Right lobe of liver (tissue), 4 donors: ENCODE measurements around the gene DLEC1.

Experiments used
- CTCF ChIP-seq, 4 donors: fragments of 200-600 bp in 3 of 4; fragments of 450-650 bp in 1 of 4; IDR thresholded peaks; one replicate each; pipeline versions ENCODE4 v1.5.1 to v1.8.0; 2016 to 2022; ENCODE audit warnings: antibody characterized with exemption in 4 of 4, mild to moderate bottlenecking in 2 of 4
- POLR2A ChIP-seq: fragments of 450-650 bp; IDR thresholded peaks from one replicate; pipeline ENCODE4 v1.6.1; 2017; ENCODE audit warnings: antibody characterized with exemption, mild to moderate bottlenecking
- donor health status: DM: no; HTN: no; CAD: no.
- donor health status: DM: no; HTN: no; CAD: no.
- donor health status: DM: no; HTN: yes; CAD: no.

DNA sequence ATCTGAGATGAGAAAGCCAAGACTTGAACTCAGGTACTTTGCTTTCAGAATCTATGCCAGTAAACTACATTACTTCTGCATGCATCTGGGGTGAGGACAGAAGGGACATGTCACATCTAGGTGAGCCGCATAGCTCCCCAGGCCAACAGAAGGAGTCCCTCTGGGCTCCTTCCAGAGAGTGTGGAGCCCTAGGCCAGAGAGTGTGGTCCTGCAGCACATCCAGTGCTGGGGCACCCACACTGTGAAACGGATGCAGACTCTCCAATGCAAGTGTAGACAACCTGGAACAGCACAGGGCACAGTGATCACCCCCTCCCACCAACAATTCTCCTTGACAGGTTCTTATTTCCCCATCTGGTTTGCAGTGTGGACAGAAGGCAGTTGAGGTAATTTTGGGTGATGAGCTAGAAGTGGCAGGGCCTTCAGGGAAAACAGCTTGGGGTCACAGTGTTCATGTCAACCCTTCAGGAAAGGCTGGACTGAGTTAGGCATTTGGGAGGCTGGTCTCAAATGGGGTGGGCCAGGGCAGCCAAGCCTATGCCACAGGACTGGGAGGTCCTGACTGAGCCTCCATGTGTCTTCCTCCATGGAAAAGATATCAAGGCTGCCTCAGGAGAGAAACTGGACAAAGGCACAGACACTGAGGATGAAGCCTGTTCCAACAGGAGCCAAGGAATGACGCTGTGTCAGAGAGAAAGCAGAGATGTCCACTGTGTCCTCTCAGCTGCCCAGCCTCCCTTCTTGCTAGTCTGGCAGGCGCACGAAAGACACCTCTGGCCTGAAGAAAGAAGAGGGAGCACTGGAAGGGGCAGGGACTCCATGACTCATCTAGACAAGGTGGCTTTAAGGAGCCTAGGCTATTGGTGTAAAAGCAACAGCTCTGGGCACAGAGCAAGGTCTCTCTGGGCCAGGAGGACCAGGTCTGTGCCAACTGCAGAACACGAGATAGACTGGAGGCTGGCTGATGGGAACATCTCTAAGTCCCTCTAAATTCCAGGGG, 11.2 kb upstream of the DLEC1 start:
- TF ChIP-seq CTCF (IDR thresholded peaks at IDR 0.05) (no peak), POLR2A (no peak)
